HG03175 (cell line): ENCODE results near the gene DLEC1.
A peak's percentile ranks its signal among the peaks of the same experiment; 100 is the strongest.

ENCODE experiments used
- ATAC-seq: cut with Tn5 transposase; IDR thresholded peaks from one replicate; pipeline ENCODE4 v1.9.1; 2021; ENCODE audit warnings: mild to moderate bottlenecking, moderate library complexity; ENCODE audit not compliant: unreplicated experiment

Gene DLEC1, protein sequence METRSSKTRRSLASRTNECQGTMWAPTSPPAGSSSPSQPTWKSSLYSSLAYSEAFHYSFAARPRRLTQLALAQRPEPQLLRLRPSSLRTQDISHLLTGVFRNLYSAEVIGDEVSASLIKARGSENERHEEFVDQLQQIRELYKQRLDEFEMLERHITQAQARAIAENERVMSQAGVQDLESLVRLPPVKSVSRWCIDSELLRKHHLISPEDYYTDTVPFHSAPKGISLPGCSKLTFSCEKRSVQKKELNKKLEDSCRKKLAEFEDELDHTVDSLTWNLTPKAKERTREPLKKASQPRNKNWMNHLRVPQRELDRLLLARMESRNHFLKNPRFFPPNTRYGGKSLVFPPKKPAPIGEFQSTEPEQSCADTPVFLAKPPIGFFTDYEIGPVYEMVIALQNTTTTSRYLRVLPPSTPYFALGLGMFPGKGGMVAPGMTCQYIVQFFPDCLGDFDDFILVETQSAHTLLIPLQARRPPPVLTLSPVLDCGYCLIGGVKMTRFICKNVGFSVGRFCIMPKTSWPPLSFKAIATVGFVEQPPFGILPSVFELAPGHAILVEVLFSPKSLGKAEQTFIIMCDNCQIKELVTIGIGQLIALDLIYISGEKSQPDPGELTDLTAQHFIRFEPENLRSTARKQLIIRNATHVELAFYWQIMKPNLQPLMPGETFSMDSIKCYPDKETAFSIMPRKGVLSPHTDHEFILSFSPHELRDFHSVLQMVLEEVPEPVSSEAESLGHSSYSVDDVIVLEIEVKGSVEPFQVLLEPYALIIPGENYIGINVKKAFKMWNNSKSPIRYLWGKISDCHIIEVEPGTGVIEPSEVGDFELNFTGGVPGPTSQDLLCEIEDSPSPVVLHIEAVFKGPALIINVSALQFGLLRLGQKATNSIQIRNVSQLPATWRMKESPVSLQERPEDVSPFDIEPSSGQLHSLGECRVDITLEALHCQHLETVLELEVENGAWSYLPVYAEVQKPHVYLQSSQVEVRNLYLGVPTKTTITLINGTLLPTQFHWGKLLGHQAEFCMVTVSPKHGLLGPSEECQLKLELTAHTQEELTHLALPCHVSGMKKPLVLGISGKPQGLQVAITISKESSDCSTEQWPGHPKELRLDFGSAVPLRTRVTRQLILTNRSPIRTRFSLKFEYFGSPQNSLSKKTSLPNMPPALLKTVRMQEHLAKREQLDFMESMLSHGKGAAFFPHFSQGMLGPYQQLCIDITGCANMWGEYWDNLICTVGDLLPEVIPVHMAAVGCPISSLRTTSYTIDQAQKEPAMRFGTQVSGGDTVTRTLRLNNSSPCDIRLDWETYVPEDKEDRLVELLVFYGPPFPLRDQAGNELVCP (N-terminal part only)

DNA sequence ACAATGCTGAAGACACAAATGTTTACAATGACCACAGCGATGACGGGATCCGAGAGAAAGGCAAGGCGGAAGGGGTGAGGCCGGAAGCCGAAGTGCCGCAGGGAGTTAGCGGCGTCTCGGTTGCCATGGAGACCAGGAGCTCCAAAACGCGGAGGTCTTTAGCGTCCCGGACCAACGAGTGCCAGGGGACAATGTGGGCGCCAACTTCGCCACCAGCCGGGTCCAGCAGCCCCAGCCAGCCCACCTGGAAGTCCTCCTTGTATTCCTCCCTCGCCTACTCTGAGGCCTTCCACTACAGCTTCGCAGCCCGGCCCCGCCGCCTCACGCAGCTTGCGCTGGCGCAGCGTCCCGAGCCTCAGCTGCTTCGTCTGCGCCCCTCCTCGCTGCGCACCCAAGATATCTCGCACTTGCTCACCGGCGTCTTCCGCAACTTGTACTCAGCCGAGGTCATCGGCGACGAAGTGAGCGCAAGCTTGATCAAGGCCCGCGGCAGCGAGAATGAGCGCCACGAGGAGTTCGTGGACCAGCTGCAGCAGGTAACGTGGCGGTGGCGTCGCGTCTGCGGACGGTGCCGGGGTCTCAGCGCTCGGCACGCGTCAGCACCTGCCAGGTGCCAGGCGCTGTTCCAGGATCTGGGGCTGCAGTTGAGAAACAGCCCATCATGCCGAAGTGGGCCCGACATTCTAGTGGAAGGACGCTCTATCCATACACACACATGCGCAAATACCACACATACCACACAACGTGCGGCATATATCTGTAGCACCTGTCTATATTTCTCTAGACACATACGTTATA is at the start of gene DLEC1:
Gene DLEC1, plus strand, starts transcription at position 108 of the 798 bp plus-strand sequence. Its CDS starts 18 bp downstream, at position 126.
- ATAC-seq: peak; percentile 93

- ATAC-seq: no peak
Observed at GRCh38 chr3:37989821-37990480, 49.1 kb upstream of the DLEC1 start.

DNA sequence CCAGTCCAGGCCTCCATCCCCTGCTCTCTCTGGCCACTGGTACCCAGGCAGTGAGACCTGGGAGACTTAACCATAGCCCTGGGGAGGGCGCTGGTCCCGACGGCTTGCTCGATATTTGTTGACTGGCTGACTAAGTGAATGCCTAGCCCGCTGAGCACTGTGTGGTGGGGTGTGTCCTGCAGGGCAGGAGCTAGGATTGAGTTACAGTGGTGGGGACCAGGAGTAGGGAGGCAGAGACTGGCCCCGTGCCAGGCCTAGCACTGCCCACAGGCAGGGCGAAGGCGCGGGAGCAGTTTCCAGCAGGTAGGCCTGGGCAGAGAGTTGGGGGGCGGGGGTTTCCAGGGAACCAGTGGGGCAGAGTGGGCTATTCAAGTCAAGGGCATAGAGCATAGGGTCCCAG is 48.5 kb upstream of the DLEC1 start, which contains the start of gene VILL:
Gene VILL, plus strand, starts transcription at position 260 of the 400 bp plus-strand sequence. CDS start 2,887 bp downstream, outside the sequence.
- ATAC-seq: no peak

DNA sequence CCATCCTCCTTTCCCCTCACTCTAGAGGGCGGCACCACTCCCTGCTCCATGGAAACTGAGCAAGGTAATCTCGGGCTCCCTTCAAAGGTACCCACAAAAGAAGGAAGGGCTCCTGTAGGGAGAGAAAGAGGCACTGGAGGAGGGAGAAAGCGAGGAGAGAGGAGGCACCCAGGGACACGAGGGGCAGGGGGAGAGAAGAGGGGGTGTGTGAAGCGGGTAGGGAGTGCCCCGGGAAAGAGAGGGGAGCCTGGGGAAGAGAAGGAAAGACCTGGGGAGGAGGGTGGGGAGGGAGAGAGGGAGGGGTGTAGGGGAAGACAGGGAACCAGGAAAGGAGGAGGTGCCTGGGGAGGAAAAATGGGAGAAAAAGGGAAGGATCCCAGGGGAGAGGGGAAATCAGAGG is 47.9 kb upstream of the DLEC1 start:
- ATAC-seq: no peak

GRCh38 chr3:37991823-37992222 is 47.2 kb upstream of the DLEC1 start:
- no peak for ATAC-seq

DNA sequence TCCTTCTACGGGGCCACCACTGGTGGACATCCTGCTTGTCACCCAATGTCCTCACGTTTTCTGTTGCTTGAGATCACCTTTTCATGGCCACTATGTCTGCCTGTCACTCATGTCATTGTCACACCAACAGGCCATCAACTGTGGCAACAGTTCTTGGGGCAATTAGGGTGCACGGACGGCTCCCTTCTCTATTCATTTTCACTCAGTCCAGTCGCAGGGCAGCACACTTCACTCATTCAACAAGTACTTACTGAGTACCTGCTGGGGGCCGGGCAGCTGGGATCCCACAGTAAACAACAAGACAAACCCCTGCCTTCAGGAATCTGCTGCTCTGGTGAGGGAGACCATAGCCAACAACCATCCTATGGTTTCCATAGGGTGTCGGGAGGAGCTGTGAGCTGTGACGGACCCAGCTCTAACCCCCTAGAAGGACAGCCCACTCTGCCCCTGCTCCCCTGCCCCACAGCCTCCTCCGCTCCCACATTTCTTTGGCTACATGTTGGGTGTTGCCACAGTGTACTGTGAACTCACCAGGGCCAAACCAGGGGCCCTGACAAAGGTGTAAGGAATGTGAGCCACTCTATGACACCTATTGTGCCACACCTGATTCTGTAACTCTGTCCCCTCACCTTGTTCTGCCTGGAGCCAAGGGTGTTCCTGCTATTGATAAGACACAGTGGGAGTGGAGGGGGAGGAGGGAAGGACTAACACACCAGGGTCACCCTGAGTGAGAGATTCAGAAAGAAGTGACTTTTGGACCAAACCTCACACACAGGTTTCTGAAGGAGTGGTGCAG is 46.5 kb upstream of the DLEC1 start:
- ATAC-seq: no peak

DNA sequence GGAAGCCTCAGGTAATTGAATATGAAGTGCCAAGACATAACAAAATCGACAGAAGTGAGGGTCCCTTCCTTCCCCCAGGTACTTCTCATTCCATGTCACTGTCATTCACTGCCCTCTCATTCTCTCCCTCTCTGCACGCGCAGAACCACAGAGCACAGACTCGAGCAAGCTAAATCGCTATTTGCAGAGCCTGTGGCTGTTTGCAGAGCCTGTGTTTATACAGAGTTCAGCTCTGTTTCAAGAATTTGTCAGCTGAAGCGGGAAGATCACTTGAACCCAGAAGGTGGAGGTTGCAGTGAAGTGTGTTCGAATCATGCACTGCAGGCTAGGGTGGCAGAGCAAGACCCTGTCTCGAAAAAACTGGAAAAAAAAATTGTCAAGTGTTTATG is 45.9 kb upstream of the DLEC1 start:
- ATAC-seq: no peak

DNA sequence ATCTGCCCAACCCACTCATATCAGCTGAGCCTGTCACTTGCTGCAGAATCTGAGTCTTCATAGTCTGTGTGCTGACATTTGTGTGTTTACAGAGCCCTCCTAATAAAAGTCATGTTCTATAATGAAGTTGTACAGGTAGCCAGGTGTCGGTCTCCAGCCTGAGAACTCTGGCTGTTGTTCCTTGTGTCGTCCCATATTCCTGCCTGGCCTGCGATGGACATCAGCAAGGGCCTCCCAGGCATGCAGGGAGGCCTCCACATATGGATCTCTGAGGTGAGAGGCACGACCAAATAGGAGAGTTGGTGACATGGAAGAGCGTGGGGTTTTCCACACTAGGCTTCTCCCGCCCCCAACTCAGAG is 45.6 kb upstream of the DLEC1 start:
- ATAC-seq: no peak

DNA sequence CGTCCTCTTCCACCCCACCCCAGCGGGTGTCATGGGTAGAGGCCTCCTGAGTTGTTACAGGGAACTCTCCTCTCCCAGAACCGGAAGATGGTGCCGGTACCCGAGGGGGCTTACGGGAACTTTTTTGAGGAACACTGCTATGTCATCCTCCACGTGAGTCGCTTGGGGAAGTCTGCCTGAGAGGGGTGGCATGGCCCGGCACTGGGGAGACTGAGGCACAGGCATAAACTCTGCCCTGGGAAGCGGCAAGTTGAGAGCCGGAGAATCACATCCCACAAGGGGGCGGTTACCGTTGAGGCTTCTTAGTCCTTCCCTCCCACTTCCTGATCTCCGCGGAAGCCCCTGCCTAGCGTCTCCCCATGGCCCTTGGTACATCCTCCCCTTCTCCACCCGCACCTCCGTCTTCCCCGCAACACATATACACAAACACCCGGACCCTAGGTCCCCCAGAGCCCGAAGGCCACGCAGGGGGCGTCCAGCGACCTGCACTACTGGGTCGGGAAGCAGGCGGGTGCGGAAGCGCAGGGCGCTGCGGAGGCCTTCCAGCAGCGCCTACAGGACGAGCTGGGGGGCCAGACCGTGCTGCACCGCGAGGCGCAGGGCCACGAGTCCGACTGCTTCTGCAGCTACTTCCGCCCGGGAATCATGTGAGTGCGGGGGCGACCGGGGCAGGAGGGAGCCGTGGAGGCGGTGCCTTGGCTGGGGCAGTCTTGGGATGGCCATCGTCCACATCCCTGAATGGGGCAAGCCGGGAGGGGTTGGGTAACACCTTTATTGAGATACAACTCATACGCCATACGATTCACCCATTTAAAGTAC is 45.0 kb upstream of the DLEC1 start:
- ATAC-seq: peak; percentile 57

- ATAC-seq: peak; percentile 3
Observed at GRCh38 chr3:37994639-37994972, 44.4 kb upstream of the DLEC1 start.

DNA sequence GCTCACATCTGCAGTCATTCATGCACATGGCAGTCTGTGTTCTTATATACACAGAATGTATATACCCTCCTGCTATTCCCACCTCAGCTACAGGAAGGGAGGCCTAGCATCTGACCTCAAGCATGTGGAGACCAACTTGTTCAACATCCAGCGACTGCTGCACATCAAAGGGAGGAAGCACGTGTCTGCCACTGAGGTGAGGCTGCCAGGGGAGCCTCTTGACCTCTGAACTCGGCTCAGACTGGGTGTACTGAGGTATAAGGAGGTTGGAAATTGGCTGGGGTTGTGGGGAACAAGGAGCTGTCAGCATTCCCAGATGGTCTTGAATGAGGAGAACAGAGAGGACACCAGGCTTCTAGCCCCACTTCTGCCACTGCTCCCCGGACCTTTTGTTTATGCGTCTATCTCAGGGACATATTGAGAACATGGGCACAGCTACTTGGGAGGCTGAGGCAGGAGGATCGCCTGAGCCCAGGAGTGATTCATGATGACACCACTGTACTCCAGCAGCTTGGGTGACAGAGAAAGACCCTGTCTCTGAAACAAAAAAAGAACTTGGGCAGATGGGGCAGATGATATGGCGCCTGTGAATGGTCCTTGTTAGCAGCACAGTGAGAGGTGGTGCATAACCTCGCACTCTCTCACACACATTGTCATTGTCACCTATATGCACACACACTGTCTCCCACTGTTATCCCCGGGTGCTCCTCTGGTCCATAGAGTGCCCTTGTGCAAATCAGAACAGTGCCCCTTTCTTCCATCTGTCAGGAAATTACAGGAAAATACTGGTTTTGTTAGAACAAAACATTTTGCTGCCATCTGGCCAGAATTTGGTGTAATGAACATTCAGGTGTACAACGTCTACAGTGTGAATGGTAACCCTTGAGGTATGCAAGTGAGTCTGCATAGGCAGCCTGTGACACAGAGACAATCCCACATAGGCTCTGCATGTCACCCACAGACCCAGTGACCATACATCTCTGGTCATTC is 43.1 kb upstream of the DLEC1 start:
- ATAC-seq: no peak

GRCh38 chr3:37996785-37997301 is 42.2 kb upstream of the DLEC1 start:
- peak; percentile 62 for ATAC-seq

GRCh38 chr3:37997342-37997741 is 41.7 kb upstream of the DLEC1 start:
- no peak for ATAC-seq

- ATAC-seq: no peak
Observed at GRCh38 chr3:37997791-37998370, 41.1 kb upstream of the DLEC1 start.

DNA sequence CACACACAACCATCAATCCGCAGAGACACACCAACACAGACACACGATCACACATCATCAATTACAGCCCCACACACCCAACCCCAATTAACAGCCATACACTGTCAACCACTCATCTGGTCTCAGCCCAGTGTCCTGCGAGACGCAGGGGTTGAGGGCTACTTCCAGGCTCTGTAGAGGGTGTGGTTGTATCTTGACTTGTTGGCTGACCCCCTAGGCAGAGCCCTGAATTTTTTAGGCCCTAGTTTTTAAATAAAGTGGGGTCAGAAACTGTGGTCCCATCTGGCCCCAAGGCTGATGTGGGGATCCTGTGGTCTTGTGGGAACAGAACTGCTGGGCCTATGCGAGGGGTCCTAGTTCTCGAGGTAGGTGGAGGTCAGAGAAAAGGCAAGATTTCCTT is 39.2 kb upstream of the DLEC1 start:
- ATAC-seq: no peak

DNA sequence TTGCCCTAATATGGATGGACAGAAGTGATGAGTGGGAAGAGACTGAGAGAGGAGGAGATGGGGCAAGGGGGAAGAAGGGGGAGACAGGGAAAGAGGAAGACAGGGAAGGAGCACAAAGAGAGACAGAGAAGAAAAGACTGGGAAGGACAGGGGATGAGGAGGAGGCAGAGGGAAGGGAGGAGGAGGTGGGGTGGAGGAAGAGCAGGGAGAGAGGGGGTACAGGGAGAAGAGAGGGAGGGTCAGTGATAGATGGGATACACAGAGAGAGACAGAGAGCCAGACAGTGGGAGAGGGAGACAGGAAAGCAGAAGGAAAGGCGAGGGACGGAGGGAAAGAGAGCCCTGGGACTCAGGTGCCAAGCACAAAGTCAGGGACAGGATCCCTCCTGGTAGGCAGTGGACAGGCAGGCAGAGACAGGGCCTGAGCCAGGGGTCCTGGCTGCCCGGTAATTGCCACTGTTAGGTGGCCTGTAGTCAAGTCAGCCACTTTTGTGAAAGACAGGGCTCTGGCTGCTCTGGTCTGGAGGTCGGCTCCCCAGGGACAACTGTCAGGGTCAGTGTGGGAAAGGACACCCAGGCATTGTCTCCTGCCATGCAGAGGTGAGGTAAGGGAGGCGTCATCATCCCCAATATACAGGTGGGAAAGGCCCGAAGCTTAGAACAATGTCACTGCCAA is 38.6 kb upstream of the DLEC1 start:
- ATAC-seq: no peak
